Measurements from ENCODE around the gene PRIM2. TPM values are rescaled to one million over a fixed set of nuclear protein-coding genes. Genes with fewer than 3 reads are reported as not detected.
"Not testable (repeated sequence)": the region's sequence is repeated elsewhere in the genome, so short reads cannot be mapped to it uniquely, and the experiment has no call there.

The PRIM2 gene
- total RNA-seq, 1 experiment from 2014 or later, result 60.0 TPM

DNA sequence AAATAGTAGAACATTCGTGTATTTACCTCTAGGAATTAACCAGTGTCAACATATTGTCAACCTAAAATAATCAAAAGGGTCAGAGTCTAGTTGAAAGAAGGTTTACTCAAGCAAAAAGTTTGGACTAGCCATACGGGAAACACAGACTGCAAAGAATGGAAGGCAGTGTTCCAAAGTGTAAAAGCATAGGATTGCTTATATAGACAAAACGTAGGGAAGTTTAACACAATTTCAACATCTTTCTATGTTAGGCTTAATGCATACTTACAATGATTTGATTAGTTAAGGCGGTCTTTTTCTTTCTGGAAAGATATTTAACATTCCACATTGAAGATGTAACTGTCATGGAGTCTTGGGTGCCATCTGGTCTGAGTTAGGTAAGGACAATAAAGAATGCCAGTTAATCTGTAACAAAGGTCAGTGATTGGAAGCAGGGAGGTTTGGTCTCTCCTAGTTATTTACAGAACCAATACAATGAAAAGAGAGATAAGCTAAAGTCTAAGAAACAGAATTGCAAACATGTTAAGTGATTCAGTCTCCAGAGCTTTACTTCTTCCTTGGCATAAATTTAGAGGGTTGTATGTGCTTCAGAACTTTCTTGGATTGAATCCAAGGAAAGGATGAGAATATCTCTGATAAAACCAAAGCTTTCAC, 183.1 kb downstream of the PRIM2 start:
- H3K9me3 ChIP-seq, H3K36me3 ChIP-seq, DNase-seq, H3K4me3 ChIP-seq, H3K27me3 ChIP-seq: not testable (repeated sequence)

GRCh38 chr6:57502387-57502786, 185.0 kb downstream of the PRIM2 start:
- H3K9me3 ChIP-seq, H3K36me3 ChIP-seq, H3K27me3 ChIP-seq, DNase-seq, H3K4me3 ChIP-seq: not testable (repeated sequence)

GRCh38 chr6:57505251-57505650, 187.8 kb downstream of the PRIM2 start:
- H3K9me3 ChIP-seq, DNase-seq, H3K36me3 ChIP-seq, H3K4me3 ChIP-seq, H3K27me3 ChIP-seq: not testable (repeated sequence)

- H3K36me3 ChIP-seq, H3K27me3 ChIP-seq, H3K4me3 ChIP-seq, DNase-seq, H3K9me3 ChIP-seq: not testable (repeated sequence)
These were observed 193.0 kb downstream of the PRIM2 start for GRCh38 chr6:57510390-57510789.

DNA sequence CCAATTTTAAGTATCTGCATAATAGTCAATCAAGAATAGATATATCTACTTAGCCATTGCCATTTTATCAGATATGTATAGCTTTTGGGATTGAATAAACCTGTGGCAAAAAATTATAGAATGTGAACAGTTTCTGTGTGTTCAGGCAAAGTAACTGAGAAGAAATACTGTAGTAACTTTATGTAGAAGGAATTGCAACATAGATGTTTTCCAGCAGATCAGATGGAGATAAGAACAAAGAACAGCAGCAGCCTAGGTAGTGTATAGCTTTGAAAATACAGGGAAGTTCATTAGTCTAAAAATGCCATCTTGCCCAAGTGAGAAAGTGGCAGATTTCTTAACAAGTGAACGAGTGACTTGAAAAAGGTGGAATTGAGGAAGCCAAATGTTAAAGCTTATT, 197.7 kb downstream of the PRIM2 start:
- H3K36me3 ChIP-seq, result not testable (repeated sequence)

DNA sequence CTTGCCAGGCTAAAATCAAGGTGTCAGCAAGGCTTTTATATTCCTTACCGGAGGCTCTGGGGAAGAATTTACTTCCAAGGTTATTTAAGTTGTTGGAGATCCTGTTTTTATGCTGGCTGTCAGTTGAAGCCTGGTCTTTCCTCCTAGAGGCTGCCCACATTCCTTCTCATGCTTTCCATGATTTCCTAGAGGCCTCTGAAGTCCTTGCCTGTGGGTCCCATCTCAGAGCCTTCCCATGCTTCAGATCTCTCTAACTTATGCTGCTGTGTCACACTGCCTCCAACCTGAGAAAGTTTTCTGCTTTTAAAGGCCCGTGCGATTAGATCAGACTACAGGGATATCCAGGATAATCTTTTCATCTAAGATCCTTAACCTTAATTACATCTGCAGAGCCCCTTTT, 198.4 kb downstream of the PRIM2 start:
- H3K4me3 ChIP-seq, result not testable (repeated sequence)

More for the DNA sequence above, 197.7 kb downstream of the PRIM2 start:
- not testable (repeated sequence) for DNase-seq, H3K4me3 ChIP-seq, H3K27me3 ChIP-seq, H3K9me3 ChIP-seq

GRCh38 chr6:57516776-57517175, 199.3 kb downstream of the PRIM2 start:
- H3K9me3 ChIP-seq, DNase-seq, H3K27me3 ChIP-seq, H3K36me3 ChIP-seq, H3K4me3 ChIP-seq: not testable (repeated sequence)

More for the DNA sequence above, 198.4 kb downstream of the PRIM2 start:
- not testable (repeated sequence) for DNase-seq, H3K9me3 ChIP-seq, H3K36me3 ChIP-seq, H3K27me3 ChIP-seq

DNA sequence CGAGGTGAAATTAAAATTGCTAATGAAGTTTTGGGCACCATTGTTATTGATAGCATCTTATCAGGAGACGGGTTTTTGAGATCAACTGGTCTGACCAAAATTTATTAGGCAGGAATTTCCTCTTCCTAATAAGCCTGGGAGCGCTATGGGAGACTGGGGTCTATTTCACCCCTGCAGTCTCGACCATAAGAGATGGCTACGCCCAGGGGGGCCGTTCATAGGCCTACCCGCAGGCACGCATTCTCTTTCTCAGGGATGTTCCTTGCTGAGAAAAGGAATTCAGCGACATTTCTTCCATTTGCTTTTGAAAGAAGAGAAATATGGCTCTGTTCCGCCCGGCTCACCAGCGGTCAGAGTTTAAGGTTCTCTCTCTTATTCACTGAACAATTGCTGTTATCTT, 201.8 kb downstream of the PRIM2 start:
- DNase-seq, H3K4me3 ChIP-seq, H3K36me3 ChIP-seq, H3K9me3 ChIP-seq, H3K27me3 ChIP-seq: not testable (repeated sequence)

DNA sequence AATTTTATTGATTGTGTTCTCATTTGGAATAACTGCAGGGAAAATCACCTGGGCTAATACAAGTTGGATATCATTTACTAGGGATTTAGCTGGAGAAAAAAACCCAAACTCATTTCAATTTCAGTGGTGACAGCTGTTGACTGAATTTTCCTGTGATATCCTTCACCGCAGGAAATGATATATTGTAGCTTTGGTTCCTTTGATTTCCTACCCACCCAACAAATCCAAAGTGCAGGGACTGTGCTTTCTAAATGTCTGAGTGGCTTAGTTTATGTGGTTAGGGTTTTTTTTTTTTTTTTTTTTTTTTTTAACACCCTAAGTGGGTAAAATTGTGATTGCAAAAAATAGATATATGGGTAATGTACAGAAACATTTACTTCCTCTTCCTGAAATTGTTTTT, 203.7 kb downstream of the PRIM2 start:
- DNase-seq, H3K4me3 ChIP-seq, H3K27me3 ChIP-seq, H3K36me3 ChIP-seq, H3K9me3 ChIP-seq: not testable (repeated sequence)

DNA sequence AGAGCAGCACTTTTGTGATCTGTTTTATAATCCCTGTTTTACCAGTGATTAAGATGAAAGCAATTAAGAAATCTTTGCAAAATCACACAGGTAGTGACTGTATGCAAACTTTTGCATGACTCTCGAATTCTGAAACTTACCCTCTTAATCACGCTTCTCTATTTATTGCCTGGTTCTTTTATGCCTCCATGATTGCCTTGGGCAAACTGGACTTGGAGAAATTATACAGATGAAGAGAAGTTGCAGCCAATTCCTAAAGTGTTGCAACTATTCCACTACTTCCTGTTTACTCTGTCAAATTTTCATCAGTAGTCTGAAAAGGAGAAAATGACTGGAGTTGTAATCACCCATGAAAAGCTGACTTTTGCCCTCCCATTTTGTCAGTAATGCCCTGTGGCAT, 205.8 kb downstream of the PRIM2 start:
- DNase-seq, result not testable (repeated sequence)

DNA sequence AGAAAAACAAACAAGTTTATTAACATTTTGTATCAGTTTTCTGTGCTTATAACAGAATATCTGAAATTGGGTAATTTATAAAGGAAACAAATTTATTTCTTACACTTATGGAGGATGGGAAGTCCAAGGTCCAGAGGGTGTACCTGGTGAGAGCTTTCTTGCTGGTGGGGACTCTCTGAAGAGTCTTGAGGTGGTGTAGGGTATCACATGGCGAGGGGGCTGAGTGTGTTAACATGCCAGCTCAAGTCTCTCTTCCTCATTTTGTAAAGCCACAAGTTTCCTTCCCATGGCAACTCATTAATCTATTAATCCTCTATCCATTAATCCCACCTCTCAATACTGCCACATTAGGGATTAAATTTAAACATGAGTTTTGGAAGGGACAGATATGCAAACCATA, 212.3 kb downstream of the PRIM2 start:
- not testable (repeated sequence) for H3K4me3 ChIP-seq, DNase-seq, H3K9me3 ChIP-seq, H3K27me3 ChIP-seq, H3K36me3 ChIP-seq

More for the DNA sequence above, 205.8 kb downstream of the PRIM2 start:
- not testable (repeated sequence) for H3K9me3 ChIP-seq, H3K36me3 ChIP-seq, H3K27me3 ChIP-seq, H3K4me3 ChIP-seq

GRCh38 chr6:57532660-57533059, 215.2 kb downstream of the PRIM2 start:
- H3K9me3 ChIP-seq, DNase-seq, H3K36me3 ChIP-seq, H3K27me3 ChIP-seq, H3K4me3 ChIP-seq: not testable (repeated sequence)

DNA sequence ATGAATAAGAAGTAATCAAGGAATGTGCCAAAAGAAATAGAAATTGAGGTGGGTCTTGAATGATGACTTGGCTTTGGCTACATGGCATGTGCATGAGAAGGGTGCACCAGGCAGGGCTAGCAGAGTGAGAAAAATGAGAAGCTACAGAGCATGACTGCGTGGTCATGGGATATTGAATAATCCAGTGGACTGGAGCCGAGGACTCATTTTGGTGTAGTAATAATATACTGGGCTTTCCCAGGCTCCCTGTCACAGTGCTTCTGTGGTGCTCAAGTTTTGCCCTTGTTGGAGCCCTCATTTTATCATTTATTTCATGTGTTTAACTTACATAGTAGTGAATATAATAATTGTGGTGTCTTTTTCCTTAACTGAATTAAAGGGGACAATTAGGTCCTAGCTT, 217.7 kb downstream of the PRIM2 start:
- H3K27me3 ChIP-seq, H3K4me3 ChIP-seq, H3K36me3 ChIP-seq, DNase-seq, H3K9me3 ChIP-seq: not testable (repeated sequence)

DNA sequence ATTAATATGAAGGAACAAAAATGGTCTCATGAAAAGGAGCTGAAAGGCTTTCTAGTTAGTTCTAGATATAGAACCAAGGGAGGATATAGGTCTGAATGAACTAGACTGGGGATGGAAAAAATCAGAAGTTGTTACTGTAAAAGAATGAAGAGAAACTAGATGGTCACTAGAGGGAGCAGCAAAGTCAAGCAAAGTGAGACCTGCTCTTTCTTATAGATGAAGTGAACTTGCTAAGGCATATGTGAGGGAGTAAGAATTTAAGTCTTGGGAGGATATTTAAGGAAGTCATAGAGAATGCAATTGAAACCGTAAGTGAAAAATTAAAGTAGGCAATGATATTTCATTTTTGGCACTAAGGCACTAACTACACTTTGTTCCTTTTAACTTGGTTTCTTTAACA, 218.6 kb downstream of the PRIM2 start:
- not testable (repeated sequence) for H3K9me3 ChIP-seq, H3K27me3 ChIP-seq, DNase-seq, H3K36me3 ChIP-seq, H3K4me3 ChIP-seq

DNA sequence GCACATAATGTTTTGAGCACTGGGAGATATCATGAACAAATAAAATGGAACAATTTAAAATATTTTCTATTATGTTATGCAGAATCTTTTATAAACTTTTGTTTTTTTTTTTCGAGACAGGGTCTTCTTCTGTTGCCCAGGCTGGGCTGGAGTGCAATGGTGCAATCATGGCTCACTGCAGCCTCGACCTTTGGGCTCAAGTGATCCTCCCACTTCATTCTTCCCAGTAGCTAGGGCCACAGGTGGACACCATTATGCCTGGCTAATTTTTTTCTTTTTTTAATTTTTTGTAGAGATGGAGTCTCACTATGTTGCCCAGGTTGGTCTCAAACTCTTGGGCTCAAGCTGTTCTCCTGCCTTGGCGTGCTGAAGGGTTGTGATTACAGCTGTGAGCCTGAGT, 220.5 kb downstream of the PRIM2 start:
- H3K36me3 ChIP-seq, H3K4me3 ChIP-seq, DNase-seq, H3K9me3 ChIP-seq, H3K27me3 ChIP-seq: not testable (repeated sequence)

DNA sequence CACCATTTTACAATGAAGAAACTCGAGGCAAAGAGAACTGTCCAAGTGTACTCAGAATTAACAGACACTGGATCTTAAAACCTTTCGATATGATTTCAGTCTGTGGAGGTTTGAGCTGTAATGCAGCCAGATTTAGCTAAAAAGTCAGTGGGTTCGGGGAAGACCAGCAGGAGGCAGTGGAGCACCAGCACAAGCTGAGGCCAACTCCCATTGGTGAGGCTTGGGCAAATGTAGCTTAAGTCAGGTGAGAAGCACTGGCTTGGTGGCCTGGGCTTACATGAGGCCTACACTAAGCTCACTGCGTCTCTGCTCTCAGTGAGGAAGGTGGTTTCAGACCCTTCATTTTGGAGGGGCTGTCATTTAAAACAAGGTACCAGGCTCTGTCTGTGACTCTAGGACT, 234.5 kb downstream of the PRIM2 start:
- DNase-seq, H3K36me3 ChIP-seq: not testable (repeated sequence)

DNA sequence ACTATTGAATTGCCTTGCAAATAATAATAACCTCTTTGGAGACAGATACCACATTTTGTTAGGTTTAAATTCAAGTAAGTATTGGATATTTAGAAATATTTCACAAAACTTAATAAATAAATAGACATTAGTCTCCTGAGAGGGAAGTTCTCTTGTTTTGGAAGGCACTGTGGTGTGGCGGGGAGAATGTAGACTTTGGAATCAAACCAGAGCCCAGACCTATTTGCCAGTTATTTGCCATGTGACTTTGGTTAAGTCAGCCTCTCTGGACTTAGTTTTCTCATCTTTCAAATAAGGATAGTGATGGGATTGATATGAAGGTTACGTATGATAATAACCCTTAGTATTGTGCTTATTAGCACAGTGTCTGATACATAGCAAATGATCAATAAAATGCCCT, 240.4 kb downstream of the PRIM2 start:
- not testable (repeated sequence) for H3K9me3 ChIP-seq

More for the DNA sequence above, 234.5 kb downstream of the PRIM2 start:
- not testable (repeated sequence) for H3K4me3 ChIP-seq, H3K27me3 ChIP-seq, H3K9me3 ChIP-seq

DNA sequence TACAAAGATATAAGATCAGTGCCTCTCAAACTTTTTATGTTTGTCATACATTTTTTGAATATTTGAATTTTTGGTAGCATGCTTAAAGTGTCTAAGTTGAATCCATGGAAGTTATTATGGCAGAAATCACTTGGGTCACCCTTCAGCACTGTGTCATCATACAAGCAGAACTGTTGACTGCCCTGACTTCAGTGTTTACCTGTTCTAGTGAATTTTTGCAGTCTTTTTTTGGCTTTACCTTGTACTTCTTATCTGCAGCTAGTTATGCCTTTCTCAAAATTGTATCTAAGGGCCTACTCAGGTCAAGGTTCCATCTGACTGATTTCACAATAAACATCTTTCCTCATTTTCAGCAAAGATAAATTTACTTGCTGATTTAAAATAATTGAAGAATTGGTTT, 241.7 kb downstream of the PRIM2 start:
- not testable (repeated sequence) for DNase-seq, H3K4me3 ChIP-seq, H3K36me3 ChIP-seq, H3K27me3 ChIP-seq, H3K9me3 ChIP-seq

More for the DNA sequence above, 240.4 kb downstream of the PRIM2 start:
- not testable (repeated sequence) for DNase-seq, H3K27me3 ChIP-seq, H3K36me3 ChIP-seq, H3K4me3 ChIP-seq

GRCh38 chr6:57562233-57562632, 244.8 kb downstream of the PRIM2 start:
- not testable (repeated sequence) for H3K9me3 ChIP-seq, H3K4me3 ChIP-seq, H3K36me3 ChIP-seq, H3K27me3 ChIP-seq, DNase-seq
